HL-60 (cell line): Measurements from ENCODE around the gene GPATCH11.
A peak's percentile ranks its signal among the peaks of the same experiment; 100 is the strongest.

Experiments
- DNase-seq, 2 experiments: peaks; one replicate each; pipeline ENCODE4 v3.0.0-alpha.2; 2010 to 2020; ENCODE audit warnings: low read depth in 1 of 2, low spot score in 1 of 2
- H3K27ac ChIP-seq: fragments of 250-450 bp; sonication (Bioruptor Pico); replicated peaks from 2 replicates; pipeline ENCODE4 v1.5.1; 2020; ENCODE audit warnings: mild to moderate bottlenecking, moderate library complexity
- H3K27me3 ChIP-seq: fragments of 250-450 bp; sonication (Bioruptor Pico); 2 replicates; pipeline ENCODE4 v1.5.1; 2021; ENCODE audit warnings: mild to moderate bottlenecking, moderate library complexity; ENCODE audit not compliant: insufficient read depth, poor library complexity, severe bottlenecking
- H3K4me3 ChIP-seq: replicated peaks from 2 replicates; pipeline ENCODE4 v1.5.1; 2011; ENCODE audit warnings: mild to moderate bottlenecking, control low read depth, low read length; ENCODE audit not compliant: insufficient read depth
- GABPA ChIP-seq: IDR thresholded peaks from 2 replicates; pipeline ENCODE4 v1.6.1; 2012; ENCODE audit warnings: low read depth
- POLR2AphosphoS5 ChIP-seq: IDR thresholded peaks from 2 replicates; pipeline ENCODE4 v1.6.1; 2012; ENCODE audit warnings: low read depth
- SPI1 ChIP-seq: IDR thresholded peaks from 2 replicates; pipeline ENCODE4 v1.6.1; 2012; ENCODE audit warnings: low read depth, mild to moderate bottlenecking, borderline replicate concordance
- TF ChIP-seq, protein P1 (sequence below): IDR thresholded peaks from 2 replicates; pipeline ENCODE4 v1.6.1; 2012; ENCODE audit warnings: low read depth; ENCODE audit not compliant: insufficient replicate concordance
- TF ChIP-seq, protein P2 (sequence below): IDR thresholded peaks from one replicate; pipeline ENCODE4 v1.5.1; 2011; ENCODE audit warnings: low read length, control low read depth, inconsistent platforms; ENCODE audit not compliant: insufficient read depth

The GPATCH11 gene

DNA sequence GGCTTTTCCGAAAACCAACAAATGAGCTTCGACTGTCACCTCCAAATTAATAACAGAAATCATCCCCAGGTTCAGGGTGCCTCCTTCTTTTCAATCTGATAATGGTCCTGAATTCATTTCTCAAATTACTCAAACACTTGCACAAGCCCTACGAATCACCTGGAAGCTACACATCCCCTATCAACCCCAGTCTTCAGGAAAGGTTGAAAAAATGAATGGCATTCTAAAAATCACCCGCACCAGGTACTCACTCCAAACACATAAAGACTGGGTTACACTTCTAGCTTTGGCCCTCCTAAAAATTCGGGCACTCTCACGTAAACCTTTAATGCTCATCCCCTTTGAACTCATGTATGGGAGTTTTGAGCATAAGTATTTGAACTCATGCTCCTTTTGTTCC, 48.6 kb downstream of the GPATCH11 start:
- DNase-seq: no peak
- no peaks in the 10 kb centered on the region for H3K27me3 ChIP-seq
- no peak overlapping the region for H3K27ac ChIP-seq
- no peak overlapping the region for H3K4me3 ChIP-seq
- TF ChIP-seq, protein P1, sequence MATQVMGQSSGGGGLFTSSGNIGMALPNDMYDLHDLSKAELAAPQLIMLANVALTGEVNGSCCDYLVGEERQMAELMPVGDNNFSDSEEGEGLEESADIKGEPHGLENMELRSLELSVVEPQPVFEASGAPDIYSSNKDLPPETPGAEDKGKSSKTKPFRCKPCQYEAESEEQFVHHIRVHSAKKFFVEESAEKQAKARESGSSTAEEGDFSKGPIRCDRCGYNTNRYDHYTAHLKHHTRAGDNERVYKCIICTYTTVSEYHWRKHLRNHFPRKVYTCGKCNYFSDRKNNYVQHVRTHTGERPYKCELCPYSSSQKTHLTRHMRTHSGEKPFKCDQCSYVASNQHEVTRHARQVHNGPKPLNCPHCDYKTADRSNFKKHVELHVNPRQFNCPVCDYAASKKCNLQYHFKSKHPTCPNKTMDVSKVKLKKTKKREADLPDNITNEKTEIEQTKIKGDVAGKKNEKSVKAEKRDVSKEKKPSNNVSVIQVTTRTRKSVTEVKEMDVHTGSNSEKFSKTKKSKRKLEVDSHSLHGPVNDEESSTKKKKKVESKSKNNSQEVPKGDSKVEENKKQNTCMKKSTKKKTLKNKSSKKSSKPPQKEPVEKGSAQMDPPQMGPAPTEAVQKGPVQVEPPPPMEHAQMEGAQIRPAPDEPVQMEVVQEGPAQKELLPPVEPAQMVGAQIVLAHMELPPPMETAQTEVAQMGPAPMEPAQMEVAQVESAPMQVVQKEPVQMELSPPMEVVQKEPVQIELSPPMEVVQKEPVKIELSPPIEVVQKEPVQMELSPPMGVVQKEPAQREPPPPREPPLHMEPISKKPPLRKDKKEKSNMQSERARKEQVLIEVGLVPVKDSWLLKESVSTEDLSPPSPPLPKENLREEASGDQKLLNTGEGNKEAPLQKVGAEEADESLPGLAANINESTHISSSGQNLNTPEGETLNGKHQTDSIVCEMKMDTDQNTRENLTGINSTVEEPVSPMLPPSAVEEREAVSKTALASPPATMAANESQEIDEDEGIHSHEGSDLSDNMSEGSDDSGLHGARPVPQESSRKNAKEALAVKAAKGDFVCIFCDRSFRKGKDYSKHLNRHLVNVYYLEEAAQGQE: no peak
- TF ChIP-seq POLR2AphosphoS5: no peak

DNA sequence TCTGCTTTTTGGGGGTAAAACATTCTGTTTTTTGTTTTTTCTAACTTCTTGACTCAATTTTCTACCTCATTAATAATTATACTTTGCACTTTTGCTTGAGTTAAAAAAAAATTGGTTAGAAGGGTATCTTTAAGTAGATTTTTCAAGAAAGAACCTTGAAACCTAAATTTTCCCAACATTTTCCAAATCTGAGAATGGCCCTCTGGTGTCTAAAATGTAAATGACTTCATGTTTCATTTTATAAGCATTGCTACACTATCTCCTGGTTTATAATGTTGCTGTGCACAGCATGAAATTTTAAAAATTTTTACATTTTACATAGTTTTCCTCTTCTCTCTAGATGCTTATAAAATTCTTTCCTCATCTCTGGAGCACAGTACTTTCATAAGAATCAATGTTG, 58.2 kb downstream of the GPATCH11 start:
- DNase-seq: no peak
- TF ChIP-seq, protein P2, sequence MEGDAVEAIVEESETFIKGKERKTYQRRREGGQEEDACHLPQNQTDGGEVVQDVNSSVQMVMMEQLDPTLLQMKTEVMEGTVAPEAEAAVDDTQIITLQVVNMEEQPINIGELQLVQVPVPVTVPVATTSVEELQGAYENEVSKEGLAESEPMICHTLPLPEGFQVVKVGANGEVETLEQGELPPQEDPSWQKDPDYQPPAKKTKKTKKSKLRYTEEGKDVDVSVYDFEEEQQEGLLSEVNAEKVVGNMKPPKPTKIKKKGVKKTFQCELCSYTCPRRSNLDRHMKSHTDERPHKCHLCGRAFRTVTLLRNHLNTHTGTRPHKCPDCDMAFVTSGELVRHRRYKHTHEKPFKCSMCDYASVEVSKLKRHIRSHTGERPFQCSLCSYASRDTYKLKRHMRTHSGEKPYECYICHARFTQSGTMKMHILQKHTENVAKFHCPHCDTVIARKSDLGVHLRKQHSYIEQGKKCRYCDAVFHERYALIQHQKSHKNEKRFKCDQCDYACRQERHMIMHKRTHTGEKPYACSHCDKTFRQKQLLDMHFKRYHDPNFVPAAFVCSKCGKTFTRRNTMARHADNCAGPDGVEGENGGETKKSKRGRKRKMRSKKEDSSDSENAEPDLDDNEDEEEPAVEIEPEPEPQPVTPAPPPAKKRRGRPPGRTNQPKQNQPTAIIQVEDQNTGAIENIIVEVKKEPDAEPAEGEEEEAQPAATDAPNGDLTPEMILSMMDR: no peak
- TF ChIP-seq, protein P1: no peak
- TF ChIP-seq SPI1 (no peak), POLR2AphosphoS5 (no peak)
- H3K27me3 ChIP-seq: no peaks in the 10 kb centered on the region
- no peak overlapping the region for H3K27ac ChIP-seq
- H3K4me3 ChIP-seq: no peak overlapping the region

DNA sequence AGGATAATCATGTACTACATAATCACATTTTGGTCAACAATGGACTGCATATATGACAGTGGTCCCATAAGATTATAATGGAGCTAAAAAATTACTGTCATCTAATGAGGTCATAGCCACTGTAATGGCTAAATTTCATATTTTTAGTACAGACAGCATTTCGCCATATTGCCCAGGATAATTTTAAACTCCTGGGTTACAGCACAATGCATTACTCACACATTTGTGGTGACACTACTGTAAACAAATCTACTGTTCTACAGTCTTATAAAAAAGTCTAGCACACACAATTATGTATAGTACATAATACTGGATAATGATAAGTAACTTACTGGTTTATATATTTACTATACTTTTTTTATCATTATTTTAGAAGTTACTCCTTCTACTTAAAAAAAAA, 59.7 kb downstream of the GPATCH11 start:
- no peak overlapping the region for H3K27ac ChIP-seq
- H3K27me3 ChIP-seq: no peaks in the 10 kb centered on the region
- TF ChIP-seq GABPA (no peak), POLR2AphosphoS5 (no peak), SPI1 (no peak)
- TF ChIP-seq, protein P1: no peak
- TF ChIP-seq, protein P2: no peak
- no peak for DNase-seq
- no peak overlapping the region for H3K4me3 ChIP-seq

DNA sequence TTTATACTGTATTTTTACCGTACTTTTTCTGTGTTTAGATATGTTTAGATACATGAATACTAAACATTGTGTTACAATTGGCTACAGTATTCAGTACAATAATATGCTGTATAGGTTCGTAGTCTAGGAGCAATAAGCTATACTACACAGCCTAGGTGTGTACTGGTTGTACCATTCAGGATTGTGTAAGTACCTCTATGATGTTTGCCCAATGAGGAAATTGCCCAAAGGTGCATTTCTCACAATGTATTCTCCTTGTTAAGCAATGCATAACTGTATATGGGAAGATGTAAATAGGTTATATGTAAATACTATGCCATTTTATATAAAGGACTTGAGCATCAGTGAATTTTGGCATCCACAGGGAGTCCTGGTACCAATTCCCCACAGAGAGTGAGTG, 61.7 kb downstream of the GPATCH11 start:
- TF ChIP-seq POLR2AphosphoS5: no peak
- TF ChIP-seq, protein P1: no peak
- Histone ChIP-seq H3K27ac (peak overlapping the region; percentile 18; the same call in 1 of the 2 replicates), H3K4me3 (no peak overlapping the region), H3K27me3 (no peaks in the 10 kb centered on the region)
- DNase-seq: peak in 1 of 2 experiments; percentile 50
